Lung (tissue), 12 donors: ENCODE results near the gene LIMK2. TPM values are rescaled to one million over a fixed set of nuclear protein-coding genes. Genes with fewer than 3 reads are reported as not detected.
A peak's percentile ranks its signal among the peaks of the same experiment; 100 is the strongest.

Experiments
- ATAC-seq: fragments of 200-7000 bp; cut with Tn5 transposase; one replicate; pipeline ENCODE4 v1.9.1; 2020; ENCODE audit warnings: moderate number of reproducible peaks; ENCODE audit not compliant: insufficient read depth, low FRiP score
- DNase-seq, 3 donors: peaks; one replicate each; pipeline ENCODE4 v3.0.0-alpha.2; 2013 to 2017
- H3K27ac ChIP-seq, 2 donors: one replicate each; pipeline ENCODE4 v1.5.1; 2013; ENCODE audit warnings: mild to moderate bottlenecking in 2 of 2, moderate library complexity in 2 of 2, control low read depth in 1 of 2, inconsistent platforms in 1 of 2, low read depth in 1 of 2, low read length in 1 of 2
- H3K27me3 ChIP-seq, 3 donors: one replicate each; pipeline ENCODE4 v1.5.1; 2013; ENCODE audit warnings: low read length in 2 of 3; ENCODE audit not compliant: control insufficient read depth in 3 of 3, insufficient read depth in 3 of 3
- H3K36me3 ChIP-seq, 4 donors: one replicate each; pipeline ENCODE4 v1.5.1; 2013; ENCODE audit warnings: low read length in 4 of 4, mild to moderate bottlenecking in 1 of 4, moderate library complexity in 1 of 4; ENCODE audit not compliant: control insufficient read depth in 4 of 4, insufficient read depth in 4 of 4
- H3K4me1 ChIP-seq, 5 donors: one replicate each; pipeline ENCODE4 v1.5.1; 2013; ENCODE audit warnings: low read length in 5 of 5, mild to moderate bottlenecking in 2 of 5, moderate library complexity in 1 of 5; ENCODE audit not compliant: control insufficient read depth in 5 of 5, insufficient read depth in 5 of 5
- H3K4me3 ChIP-seq: one replicate; pipeline ENCODE4 v1.5.1; 2013; ENCODE audit warnings: mild to moderate bottlenecking, control low read depth, moderate library complexity
- H3K9ac ChIP-seq, 2 donors: one replicate each; pipeline ENCODE4 v1.5.1; 2013; ENCODE audit warnings: low read length in 2 of 2, control low read depth in 1 of 2; ENCODE audit not compliant: insufficient read depth in 1 of 2
- H3K9me3 ChIP-seq, 4 donors: one replicate each; pipeline ENCODE4 v1.5.1; 2013; ENCODE audit warnings: low read length in 3 of 4, mild to moderate bottlenecking in 1 of 4, moderate library complexity in 1 of 4; ENCODE audit not compliant: control insufficient read depth in 4 of 4, insufficient read depth in 3 of 4
- CTCF ChIP-seq: IDR thresholded peaks from 2 replicates; pipeline ENCODE4 v1.5.1; 2012; ENCODE audit warnings: mild to moderate bottlenecking; ENCODE audit errors: control extremely low read depth, extremely low read depth
- WGBS, 2 donors: extraction: QIAGEN DNeasy Blood & Tissue Kit; methylation state at CpG; one replicate each; pipeline ENCODE4 v1.1.7; 2013; 5-methylcytosine and 5-hydroxymethylcytosine counted together
- polyA plus RNA-seq, 2 donors: library from polyadenylated mRNA; stranded (reverse); fragments of 200-250 nt; gene quantifications; one replicate each; pipeline ENCODE4 v1.2.1, GENCODE V29; 2013
- total RNA-seq, 2 donors: library from RNA; depleted of rRNA in 1 of 2; stranded (reverse); fragments of >200 nt in 1 of 2; gene quantifications; one replicate each; pipeline ENCODE4 v1.2.1, GENCODE V29; 2014 to 2021
- donor health status: control.
- donor health status: control.
- donor health status: Bipolar disorder and iron deficiency.
- donor health status: healthy.
- donor health status: DM: yes; HTN: yes; CAD: no.

Gene LIMK2
- total and polyA plus RNA-seq, 4 donors, result 27.3 to 113 (median 81.4) TPM

DNA sequence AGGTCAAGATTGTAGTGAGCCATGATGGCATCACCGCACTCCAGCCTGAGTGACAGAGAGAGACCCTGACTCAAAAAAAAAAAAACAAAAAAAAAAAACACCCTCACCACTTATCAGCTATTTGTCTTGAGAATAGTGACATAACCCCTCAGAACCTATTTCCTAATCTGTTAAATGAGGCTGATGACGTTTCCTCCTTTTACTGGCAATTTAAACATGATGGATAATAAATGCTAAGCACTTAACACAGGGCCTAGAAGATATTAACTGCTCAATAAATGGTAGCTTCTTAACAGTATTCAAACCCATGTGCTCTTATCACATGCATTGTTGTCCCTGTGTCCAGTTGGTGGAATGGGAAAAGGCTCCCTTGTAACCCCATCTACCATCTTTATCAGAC lies 34.6 kb downstream of the LIMK2 start:
- peaks cover 0 to 3% (median under 1%) of the 10 kb centered on the region in 4 donors for H3K36me3 ChIP-seq
- DNase-seq (no peak), ATAC-seq (no peak)
- no peak overlapping the region for H3K9ac ChIP-seq
- H3K27me3 ChIP-seq, result no peaks in the 10 kb centered on the region
- TF ChIP-seq CTCF, result no peak
- peaks cover 9 to 26% (median 13%) of the 10 kb centered on the region in 5 donors for H3K4me1 ChIP-seq
- no peak overlapping the region for H3K4me3 ChIP-seq
- no peaks in the 10 kb centered on the region for H3K9me3 ChIP-seq
- H3K27ac ChIP-seq, result no peak overlapping the region
- WGBS, 2 donors, result 62 to 63% methylated on average over 2 of the region's 2 CpGs

GRCh38 chr22:31247726-31248125 lies 35.6 kb downstream of the LIMK2 start:
- H3K9ac ChIP-seq, result no peak overlapping the region

DNA sequence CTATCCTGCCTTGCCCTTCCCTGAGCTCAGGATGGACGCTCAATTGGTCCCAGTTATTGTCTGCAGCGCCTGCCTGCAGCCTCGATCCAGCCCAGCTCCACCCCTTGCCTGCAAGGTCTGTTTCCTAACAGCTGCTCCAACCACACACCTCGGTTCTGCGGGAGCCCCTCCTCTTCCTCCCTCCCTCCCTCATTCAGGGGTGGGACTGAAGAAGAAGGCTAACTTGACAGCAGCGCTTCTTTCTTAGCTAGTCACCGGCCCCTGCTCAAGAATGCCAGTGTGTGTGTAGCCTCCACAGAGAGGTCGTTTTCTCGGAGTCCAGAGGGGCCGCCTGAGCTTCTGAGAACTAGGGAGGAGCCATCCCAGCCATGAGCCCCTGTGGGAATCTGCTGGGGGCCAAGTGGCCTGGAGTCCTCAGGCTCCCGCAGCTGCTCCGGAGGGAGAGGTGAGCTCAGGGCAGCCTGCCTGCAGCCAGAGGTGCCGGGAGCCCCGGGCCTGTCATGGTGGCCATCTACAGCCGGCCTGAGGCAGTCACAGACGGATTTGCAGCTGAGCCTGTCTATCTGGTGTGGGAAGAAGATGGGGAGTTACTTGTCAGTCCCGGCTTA lies 36.1 kb downstream of the LIMK2 start:
- Histone ChIP-seq H3K4me3 (peak overlapping the region; percentile 35), H3K9ac (peak overlapping the region in 1 of 2 donors; percentile 66), H3K4me1 (peaks cover 9 to 26% (median 13%) of the 10 kb centered on the region in 5 donors), H3K9me3 (no peaks in the 10 kb centered on the region), H3K36me3 (peaks cover 0 to 3% (median 0%) of the 10 kb centered on the region in 4 donors), H3K27me3 (no peaks in the 10 kb centered on the region), H3K27ac (peak overlapping the region; percentile 41 to 79)
- DNase-seq, result peak; percentile 74 to 88 (median 81)
- 28 to 38% methylated on average over 17 of the region's 17 CpGs for WGBS, 2 donors
- TF ChIP-seq CTCF, result no peak
- peak; percentile 88 for ATAC-seq

More at GRCh38 chr22:31247726-31248125, 35.6 kb downstream of the LIMK2 start:
- H3K9me3 ChIP-seq, result no peaks in the 10 kb centered on the region
- ATAC-seq, result no peak
- peaks cover 0 to 3% (median 0%) of the 10 kb centered on the region in 4 donors for H3K36me3 ChIP-seq
- no peak overlapping the region for H3K27ac ChIP-seq
- no peak overlapping the region for H3K4me3 ChIP-seq
- H3K4me1 ChIP-seq, result peaks cover 9 to 26% (median 13%) of the 10 kb centered on the region in 5 donors
- no peak for TF ChIP-seq CTCF
- WGBS, 2 donors, result 14 to 52% methylated on average over 1 of the region's 1 CpG
- DNase-seq, result no peak
- no peaks in the 10 kb centered on the region for H3K27me3 ChIP-seq
